Stimulated activated CD4-positive, alpha-beta T cell treated with anti-CD3 and anti-CD28 coated beads, Interleukin-12 subunit alpha, Interleukin-12 subunit beta, amount 100 ng/mL, for 48 hours (primary cell): ENCODE results near the gene NMT1.
"Not testable (repeated sequence)": the region's sequence is repeated elsewhere in the genome, so short reads cannot be mapped to it uniquely, and the experiment has no call there.

Experiments
- DNase-seq, 3 donors: peaks; one replicate each; pipeline ENCODE4 v3.0.0-alpha.2; 2020; ENCODE audit warnings: low read depth in 2 of 3, low spot score in 1 of 3

NMT1 gene

GRCh38 chr17:45036691-45037090 is 24.4 kb upstream of the NMT1 start:
- DNase-seq = no peak

GRCh38 chr17:45038728-45039634 is 22.1 kb upstream of the NMT1 start:
- DNase-seq = no peak

- DNase-seq = no peak
Measured at GRCh38 chr17:45040459-45040858, 20.7 kb upstream of the NMT1 start.

- DNase-seq = no peak
Measured at GRCh38 chr17:45042346-45043120, 18.6 kb upstream of the NMT1 start.

GRCh38 chr17:45043813-45044540 is 17.1 kb upstream of the NMT1 start:
- DNase-seq = no peak

GRCh38 chr17:45046537-45047125 is 14.5 kb upstream of the NMT1 start:
- no peak for DNase-seq

- DNase-seq = no peak
Measured at GRCh38 chr17:45048795-45049563, 12.1 kb upstream of the NMT1 start.

- peak in 2 of 3 donors; percentile 14 to 23 for DNase-seq
Measured at GRCh38 chr17:45050481-45051059, 10.5 kb upstream of the NMT1 start.

- peak; percentile 76 to 89 (median 86) for DNase-seq
Measured at GRCh38 chr17:45051060-45051719, 9.9 kb upstream of the NMT1 start, which contains the start of gene DCAKD. TSS of gene DCAKD (minus strand) at chr17:45051632. CDS start at chr17:45034885, 16,747 bp downstream.

- DNase-seq = not testable (repeated sequence)
Measured at GRCh38 chr17:45051720-45052051, 9.4 kb upstream of the NMT1 start.

- DNase-seq = peak; percentile 25 to 38 (median 27)
Measured at GRCh38 chr17:45052052-45052772, 8.9 kb upstream of the NMT1 start.

- DNase-seq = no peak
Measured at GRCh38 chr17:45060382-45060796, 728 bp upstream of the NMT1 start.

- no peak for DNase-seq
Measured at GRCh38 chr17:45061606-45062205, 589 bp downstream of the NMT1 start.

GRCh38 chr17:45063198-45063597 is 2.1 kb downstream of the NMT1 start:
- no peak for DNase-seq

GRCh38 chr17:45067637-45068036 is 6.5 kb downstream of the NMT1 start:
- DNase-seq = no peak

- no peak for DNase-seq
Measured at GRCh38 chr17:45070001-45070400, 8.9 kb downstream of the NMT1 start.

- DNase-seq = no peak
Measured at GRCh38 chr17:45070809-45071208, 9.7 kb downstream of the NMT1 start.

GRCh38 chr17:45073414-45074070 is 12.4 kb downstream of the NMT1 start:
- DNase-seq = no peak
